ENCODE measurements around the gene STRA6. TPM values are rescaled to one million over a fixed set of nuclear protein-coding genes. Genes with fewer than 3 reads are reported as not detected.

Gene STRA6
- total RNA-seq, 1 donor from 2014 or later, result under 0.01 TPM

DNA sequence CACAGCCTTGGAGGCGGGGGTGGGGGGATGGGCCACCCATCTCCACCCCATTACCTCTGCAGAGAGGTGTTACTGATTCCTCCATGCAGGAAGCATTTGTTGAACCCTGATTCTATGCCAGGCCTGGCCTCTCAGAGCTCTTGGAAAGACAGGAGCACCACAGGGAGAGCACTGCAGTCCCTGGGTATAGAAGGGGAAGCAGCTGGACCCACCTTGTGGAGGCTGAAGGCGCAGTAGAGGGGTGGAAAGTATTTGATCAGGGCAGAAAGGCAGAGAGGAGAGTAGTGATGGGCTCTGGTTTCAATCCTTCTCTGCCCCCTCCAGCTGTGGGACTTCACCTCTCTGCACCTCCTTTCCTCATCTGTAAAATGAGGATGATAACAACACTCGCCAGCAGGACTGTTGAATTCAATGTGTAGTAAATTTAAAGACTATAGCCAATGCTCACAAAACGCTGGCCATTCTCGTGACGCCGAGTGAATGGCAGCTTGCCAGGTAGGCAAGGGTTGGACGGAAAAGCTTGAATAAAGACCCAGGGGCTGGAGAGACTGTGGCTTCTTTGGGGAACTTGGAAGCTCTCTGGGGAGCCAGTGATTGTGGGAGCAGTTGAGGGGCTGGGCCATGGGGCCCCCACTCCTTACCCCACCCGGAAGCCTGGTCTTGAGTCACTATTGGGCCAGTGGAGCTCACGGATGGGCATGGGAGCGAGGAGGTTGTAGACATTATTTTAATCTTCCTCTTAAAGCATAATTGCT is 25.6 kb upstream of the STRA6 start:
- peak; percentile 31 to 74 for DNase-seq (ENCODE audit: low read depth in 2 of 2)

DNA sequence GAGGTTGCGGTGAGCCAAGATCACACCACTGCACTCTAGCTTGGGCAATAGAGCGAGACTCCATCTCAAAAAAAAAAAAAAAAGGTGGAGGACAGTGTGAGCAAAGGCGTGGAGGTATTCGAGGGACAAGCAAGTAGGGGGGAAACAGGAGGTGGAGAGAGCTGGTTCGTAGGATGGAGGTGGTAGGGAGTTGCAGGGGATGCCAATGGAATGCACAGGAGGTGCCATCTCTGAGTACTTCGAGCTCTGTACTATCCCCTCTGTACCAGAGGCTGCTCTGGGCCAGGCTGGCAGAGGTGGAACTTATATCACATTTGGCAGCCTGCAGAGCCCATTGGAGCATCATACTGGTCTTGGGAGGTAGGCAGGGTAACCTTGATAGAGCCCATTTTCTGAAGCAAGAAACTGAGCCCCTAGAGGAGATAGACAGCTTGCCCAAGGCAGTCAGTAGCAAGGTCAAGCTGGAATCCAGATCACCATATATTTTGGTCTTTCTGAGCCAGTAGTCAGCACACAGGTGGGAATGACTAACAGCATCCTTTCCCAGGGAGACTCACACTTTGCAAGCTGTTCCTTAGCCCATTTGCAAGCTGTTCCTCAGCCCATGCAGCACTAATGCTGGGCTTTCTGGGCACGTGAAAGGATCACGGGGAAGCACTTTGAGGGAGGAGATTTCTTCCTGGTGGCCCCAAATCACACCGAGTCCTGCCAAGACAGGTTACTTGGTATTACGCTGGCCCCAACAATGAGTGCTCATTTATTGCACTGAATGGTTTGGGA is 24.4 kb upstream of the STRA6 start:
- DNase-seq (ENCODE audit: low read depth in 2 of 2), result no peak

DNA sequence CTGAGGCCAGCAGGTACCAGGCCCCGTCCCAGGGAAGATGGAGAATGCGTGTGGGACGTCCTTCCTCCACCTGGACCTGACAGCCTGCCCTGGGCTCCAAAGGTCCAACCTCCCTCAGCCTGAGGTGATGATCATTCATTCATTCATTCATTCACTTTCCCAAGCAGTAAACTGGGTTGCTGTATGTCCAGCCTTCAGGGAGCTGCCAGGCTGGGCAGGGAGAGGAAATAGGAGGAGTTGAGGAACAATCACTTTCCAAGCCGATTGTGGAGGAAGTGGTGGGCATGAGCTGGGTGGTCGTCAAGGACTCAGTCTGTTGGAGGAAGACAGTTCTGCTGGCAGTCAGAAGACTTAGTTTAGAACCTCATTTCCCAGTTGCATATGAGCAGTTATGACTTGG is 23.3 kb upstream of the STRA6 start:
- DNase-seq (ENCODE audit: low read depth in 2 of 2), result no peak

- DNase-seq (ENCODE audit: low read depth in 2 of 2), result no peak
Measured at GRCh38 chr15:74222240-74223119, 19.9 kb upstream of the STRA6 start.

GRCh38 chr15:74221399-74222239 is 19.0 kb upstream of the STRA6 start:
- no peak for DNase-seq (ENCODE audit: low read depth in 2 of 2)

- DNase-seq (ENCODE audit: low read depth in 2 of 2), result no peak
Measured at GRCh38 chr15:74220475-74221248, 18.1 kb upstream of the STRA6 start.

DNA sequence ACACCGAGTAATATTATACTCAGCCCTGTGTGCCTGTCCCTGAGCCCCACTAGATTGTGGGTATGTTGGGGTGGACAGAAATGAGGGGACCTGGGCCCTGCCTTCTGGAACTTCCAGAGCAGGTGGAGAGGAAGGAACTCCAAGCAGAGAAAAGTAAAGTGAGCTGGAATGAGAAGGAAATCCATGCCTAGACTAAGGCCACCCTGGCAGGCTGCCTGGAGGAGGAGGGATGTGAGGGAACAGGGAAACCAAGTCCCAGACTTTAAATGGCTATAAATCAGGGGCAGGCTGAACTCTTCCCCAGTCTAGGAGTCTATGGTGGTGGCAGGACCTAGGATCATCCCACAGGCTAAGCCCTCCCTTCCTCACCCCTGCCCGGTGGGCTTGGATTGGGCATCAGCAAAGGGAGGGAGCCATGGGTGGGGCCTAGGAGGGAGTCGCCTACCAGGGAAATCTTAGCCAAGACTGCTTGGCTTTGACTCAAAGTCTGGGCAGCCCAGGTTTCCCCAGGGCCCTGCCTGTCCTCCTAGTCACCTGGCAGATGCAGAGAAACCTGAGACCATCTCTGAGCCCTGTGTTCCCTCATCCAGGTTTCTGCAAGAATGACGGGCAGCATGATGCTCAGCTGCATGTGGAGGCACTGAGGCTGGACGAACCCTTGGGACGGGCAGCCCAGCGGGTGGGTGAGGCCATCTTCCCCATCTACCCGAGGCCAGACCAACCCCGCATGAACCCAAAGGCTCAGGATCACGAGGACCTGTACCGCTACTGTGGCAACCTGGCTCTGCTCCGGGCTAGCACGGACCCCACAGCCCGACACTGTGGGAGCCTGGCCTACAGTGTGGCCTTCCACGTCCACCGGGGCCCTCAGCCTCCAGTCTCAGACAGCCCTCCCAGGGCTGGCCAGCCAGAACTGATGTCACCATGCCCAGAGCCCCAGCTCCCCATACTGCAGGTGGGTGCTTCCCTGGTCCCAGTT is 15.6 kb upstream of the STRA6 start:
- no peak for DNase-seq (ENCODE audit: low read depth in 2 of 2)

- DNase-seq (ENCODE audit: low read depth in 2 of 2), result no peak
Measured at GRCh38 chr15:74216949-74217348, 14.4 kb upstream of the STRA6 start.

DNA sequence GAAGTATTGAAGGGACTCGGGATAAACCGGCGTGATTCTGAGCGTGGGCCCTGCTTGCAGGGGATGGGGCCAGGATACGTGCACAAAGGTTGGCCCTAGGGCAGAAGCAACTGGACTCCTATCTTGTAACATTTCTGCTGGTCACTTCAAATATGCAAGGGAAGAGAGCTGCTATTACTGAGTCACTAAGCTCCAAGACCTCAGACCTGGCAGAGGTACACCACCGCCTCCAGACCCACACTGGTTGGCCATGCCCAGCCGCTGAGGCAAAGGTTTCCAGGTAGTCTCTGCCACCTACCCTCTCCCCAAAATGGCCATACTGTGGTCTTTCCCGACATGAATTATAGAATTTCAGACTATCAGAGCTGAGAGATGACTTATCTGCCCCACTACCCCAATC is 13.4 kb upstream of the STRA6 start:
- DNase-seq (ENCODE audit: low read depth in 2 of 2), result no peak

DNA sequence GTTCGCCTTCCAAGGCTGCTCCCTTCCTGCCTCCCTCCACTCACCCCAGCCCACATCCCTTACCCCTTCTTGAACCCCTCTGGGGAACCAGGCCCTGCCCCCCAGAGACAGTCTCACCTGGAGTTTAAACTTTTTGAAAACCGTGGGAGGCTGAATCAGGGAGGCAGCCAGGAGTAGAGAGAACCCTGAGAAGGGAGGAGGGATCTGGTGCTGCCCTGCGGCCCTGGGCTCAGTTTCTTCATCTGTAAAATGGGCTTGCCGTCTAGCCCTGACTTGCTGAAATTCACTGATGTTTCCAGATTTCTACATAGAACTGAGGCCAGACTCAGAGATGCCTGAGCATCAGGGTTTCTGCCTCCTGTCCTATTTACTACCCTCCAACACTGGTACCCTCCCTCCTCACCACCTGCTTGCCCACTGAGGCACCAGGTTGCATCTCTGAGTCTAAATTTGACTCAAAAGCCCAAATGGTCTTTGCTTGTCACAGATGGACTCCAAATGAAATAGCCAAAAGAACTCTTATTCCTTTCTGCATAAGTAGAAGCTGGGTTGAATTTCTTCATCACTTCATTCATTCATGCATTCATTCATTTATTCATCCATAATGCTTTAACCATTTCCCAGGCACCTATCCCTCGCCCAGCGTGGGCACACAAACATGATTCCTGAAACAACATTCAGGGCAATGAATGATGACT is 11.9 kb upstream of the STRA6 start:
- DNase-seq (ENCODE audit: low read depth in 2 of 2), result no peak

DNA sequence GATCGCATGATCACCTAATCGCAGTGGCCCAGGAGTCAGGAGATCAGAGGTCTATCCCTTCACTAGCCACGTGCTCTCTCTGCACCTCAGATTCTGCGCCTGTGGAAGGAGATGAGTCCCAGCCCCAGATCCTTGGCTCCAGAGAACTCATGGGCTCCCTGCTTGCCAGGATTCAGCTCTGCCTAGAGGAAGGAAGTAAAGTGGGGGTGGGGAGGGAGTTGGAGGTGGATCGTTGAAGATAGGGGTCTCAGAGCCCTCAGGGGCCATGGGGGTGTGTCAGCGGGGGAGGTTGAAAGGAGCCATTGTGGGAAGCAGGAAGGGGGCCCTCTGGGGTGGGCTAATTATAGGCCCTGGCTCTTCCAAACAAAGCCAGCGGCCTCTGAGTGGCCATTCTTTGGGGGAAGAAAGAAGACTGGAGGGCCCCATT is 11.3 kb upstream of the STRA6 start:
- DNase-seq (ENCODE audit: low read depth in 2 of 2), result no peak

- no peak for DNase-seq (ENCODE audit: low read depth in 2 of 2)
Measured at GRCh38 chr15:74212494-74212893, 9.9 kb upstream of the STRA6 start.

DNA sequence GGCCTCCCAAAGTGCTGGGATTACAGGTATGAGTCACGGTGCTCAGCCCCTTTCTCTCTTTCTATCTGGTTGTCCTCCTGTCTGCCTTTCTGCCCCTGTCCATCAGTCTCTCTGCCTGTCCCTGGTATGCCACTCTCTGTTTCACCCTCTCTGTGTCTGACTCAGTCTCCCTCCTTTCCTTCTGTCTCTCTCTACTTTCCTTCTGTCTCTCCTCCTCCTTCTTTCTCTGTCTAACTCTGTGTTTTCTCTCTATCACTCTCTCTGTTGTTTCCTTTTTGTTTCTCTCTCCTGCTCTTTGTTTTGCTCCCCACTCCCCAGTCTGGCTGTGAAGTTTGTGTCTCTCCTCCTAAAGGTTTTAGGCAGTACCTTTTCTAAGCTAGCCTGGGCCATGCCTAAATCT is 9.1 kb upstream of the STRA6 start:
- no peak for DNase-seq (ENCODE audit: low read depth in 2 of 2)

- DNase-seq (ENCODE audit: low read depth in 2 of 2), result no peak
Measured at GRCh38 chr15:74210729-74211128, 8.1 kb upstream of the STRA6 start.

GRCh38 chr15:74209997-74210671 is 7.5 kb upstream of the STRA6 start:
- peak in 1 of 2 donors; percentile 84 for DNase-seq (ENCODE audit: low read depth in 2 of 2)

- DNase-seq (ENCODE audit: low read depth in 2 of 2), result no peak
Measured at GRCh38 chr15:74209560-74209958, 7.0 kb upstream of the STRA6 start.

GRCh38 chr15:74208901-74209559 is 6.4 kb upstream of the STRA6 start:
- no peak for DNase-seq (ENCODE audit: low read depth in 2 of 2)

Data from lung microvascular endothelial cell (primary cell).